Left hindlimb (tissue), 1 donor: ENCODE results near the gene HOXB4.

ENCODE experiments used
- DNase-seq: peaks from one replicate; pipeline ENCODE4 v3.0.0-alpha.2; 2018

Gene HOXB4

DNA sequence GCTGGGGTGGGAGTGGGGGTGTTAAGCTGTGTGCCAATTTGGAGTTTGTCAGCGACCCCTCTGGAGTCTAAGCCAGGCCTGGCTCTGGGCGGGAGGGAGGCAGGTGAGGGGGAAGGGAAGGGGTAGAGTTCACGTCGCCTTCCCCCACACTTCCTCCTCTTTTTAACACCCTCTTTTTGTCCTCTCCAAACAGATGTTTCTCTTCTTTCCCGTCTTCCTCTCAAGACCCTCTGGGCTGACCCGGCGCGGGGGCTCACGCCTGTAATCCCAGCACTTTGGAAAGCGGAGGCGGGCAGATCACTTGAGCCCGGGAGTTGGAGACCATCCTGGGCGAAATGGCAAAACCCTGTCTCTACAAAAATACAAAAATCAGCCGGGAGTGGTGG, 50.6 kb downstream of the HOXB4 start:
- DNase-seq = no peak

DNA sequence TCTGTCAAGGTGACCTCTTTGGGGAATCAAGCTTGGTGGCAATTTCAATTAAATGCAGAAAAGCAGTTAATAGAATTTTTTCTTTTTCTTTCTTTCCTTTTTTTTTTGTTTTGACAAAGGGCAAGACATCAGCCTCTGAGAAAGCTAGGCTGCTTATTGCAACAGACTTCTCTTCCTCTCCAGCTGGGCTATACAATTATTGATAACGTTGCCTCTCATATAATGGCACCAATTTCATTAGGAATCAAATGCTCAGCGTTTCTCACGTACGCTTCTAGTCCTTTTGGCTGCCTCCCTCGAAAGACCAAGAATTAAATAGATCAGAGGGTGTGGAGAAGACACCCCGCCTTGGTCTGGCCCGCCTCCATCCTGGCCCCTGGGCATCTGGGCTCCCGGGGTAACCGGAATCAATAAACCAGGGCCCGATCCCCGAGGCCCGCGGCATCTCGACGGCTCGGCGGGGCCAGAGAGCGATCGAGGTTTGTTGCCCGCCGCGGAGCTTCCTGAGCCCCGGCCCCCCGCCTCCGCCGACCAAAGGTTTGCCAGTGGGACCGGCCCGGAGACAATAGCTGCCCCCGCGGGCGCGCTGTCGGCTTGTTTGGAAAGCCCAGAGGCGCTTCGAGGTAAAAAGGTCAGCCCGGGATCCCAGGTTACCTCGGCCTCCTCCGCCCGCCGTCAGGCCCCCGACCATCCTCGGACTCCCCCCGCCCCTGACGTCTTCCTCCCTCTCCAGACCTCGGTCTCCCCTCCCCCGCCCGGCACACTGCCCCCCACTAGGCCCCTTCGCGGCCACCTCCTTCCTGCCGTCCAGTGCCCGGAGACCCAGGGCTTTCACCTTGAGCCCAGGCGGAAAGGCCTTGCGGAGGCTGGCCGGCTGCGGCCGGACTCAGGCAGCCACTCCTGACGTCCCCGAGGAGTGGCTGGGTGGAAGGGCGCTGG, 51.3 kb downstream of the HOXB4 start:
- DNase-seq = no peak
